ENCODE data around the gene CEP89. TPM values are rescaled to one million over a fixed set of nuclear protein-coding genes. Genes with fewer than 3 reads are reported as not detected.
A peak's percentile ranks its signal among the peaks of the same experiment; 100 is the strongest.
"Not testable (repeated sequence)": the region's sequence is repeated elsewhere in the genome, so short reads cannot be mapped to it uniquely, and the experiment has no call there.

Gene CEP89
- total RNA-seq, 1 experiment from 2014 or later = 14.5 TPM

DNA sequence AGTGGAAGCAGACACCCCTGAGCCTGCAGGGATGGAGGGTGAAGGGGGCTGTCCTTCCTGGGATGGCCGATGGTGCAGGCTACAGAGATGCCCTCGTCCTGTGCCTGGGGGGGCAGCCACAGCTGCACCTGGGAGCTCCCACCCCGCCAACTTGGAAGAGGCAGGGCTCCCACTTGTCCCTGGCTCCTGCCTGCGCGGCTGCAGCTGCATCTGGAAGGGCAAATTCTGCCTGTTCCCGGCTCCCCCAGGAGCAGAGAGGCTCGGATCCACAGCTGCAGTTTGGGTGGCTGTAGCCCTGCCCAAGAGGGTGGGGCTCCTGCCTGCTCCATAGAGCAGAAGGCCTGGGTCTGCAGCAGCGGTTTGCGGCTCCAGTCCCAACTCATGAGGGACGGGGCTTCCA, 2.2 kb downstream of the CEP89 start:
- no peaks in the 10 kb centered on the region for H3K36me3 ChIP-seq (ENCODE audit: control insufficient read depth, insufficient read depth, low read length)
- no peak overlapping the region for H3K4me3 ChIP-seq (ENCODE audit: low read depth, low read length)
- H3K27me3 Mint-ChIP-seq (ENCODE audit: insufficient read depth, unreplicated experiment) = no peaks in the 10 kb centered on the region
- no peak for DNase-seq
- intact Hi-C loops (cut with micrococcal nuclease; ENCODE audit: unreplicated experiment) = no loop called here
- ChIA-PET POLR2A (no interaction called here), CTCF (interaction anchor here (0.5 kb wide), 1 partner anchor 282 kb away, joined by 4 read pairs; no protein-coding TSS in a partner anchor)
- H3K36me3 Mint-ChIP-seq (ENCODE audit: insufficient read depth, unreplicated experiment) = peaks cover 36% of the 10 kb centered on the region
- BruUV-seq (replicated peaks) = no TSS peak
- no peaks in the 10 kb centered on the region for H3K27me3 ChIP-seq (replicated peaks; ENCODE audit: control insufficient read depth, insufficient read depth, low read length)
- no peak overlapping the region for H3K4me3 Mint-ChIP-seq (ENCODE audit: unreplicated experiment)
- no peaks in the 10 kb centered on the region for H3K9me3 ChIP-seq
- H3K9me3 Mint-ChIP-seq (ENCODE audit: unreplicated experiment) = no peaks in the 10 kb centered on the region
- H3K27ac Mint-ChIP-seq (ENCODE audit: unreplicated experiment) = no peak overlapping the region
- TF ChIP-seq, protein P1, sequence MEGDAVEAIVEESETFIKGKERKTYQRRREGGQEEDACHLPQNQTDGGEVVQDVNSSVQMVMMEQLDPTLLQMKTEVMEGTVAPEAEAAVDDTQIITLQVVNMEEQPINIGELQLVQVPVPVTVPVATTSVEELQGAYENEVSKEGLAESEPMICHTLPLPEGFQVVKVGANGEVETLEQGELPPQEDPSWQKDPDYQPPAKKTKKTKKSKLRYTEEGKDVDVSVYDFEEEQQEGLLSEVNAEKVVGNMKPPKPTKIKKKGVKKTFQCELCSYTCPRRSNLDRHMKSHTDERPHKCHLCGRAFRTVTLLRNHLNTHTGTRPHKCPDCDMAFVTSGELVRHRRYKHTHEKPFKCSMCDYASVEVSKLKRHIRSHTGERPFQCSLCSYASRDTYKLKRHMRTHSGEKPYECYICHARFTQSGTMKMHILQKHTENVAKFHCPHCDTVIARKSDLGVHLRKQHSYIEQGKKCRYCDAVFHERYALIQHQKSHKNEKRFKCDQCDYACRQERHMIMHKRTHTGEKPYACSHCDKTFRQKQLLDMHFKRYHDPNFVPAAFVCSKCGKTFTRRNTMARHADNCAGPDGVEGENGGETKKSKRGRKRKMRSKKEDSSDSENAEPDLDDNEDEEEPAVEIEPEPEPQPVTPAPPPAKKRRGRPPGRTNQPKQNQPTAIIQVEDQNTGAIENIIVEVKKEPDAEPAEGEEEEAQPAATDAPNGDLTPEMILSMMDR (IDR thresholded peaks at IDR 0.05; ENCODE audit: insufficient read depth in 1 of 2, low read depth in 1 of 2, low read length in 1 of 2, severe bottlenecking in 1 of 2, unreplicated experiment in 1 of 2) = no peak
- H3K4me1 Mint-ChIP-seq (ENCODE audit: low read depth, unreplicated experiment) = no peaks in the 10 kb centered on the region
- H3K4me1 ChIP-seq = no peaks in the 10 kb centered on the region; the same call in 1 of the 2 replicates

DNA sequence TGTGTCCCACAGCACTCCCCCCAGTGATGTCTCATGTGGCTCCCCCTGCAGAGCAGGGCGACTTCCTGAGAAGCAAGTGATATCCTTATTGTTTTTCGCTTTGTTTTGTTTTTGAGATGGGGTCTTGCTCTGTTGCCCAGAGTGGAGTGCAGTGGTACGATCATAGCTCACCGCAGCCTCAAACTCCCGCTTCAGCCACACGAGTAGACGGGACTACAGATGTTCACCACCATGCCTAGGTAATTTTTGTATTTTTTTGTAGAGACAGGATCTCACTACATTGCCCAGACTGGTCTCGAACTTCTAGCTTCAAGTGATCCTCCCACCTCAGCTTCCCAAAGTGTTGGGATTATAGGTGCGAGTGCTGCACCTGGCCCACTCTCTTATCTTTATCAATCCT, 5.0 kb downstream of the CEP89 start:
- H3K9me3 Mint-ChIP-seq (ENCODE audit: unreplicated experiment) = no peaks in the 10 kb centered on the region
- peaks cover 9% of the 10 kb centered on the region for H3K36me3 Mint-ChIP-seq (ENCODE audit: insufficient read depth, unreplicated experiment)
- no peaks in the 10 kb centered on the region for H3K27me3 Mint-ChIP-seq (ENCODE audit: insufficient read depth, unreplicated experiment)
- no peaks in the 10 kb centered on the region for H3K27me3 ChIP-seq (replicated peaks; ENCODE audit: control insufficient read depth, insufficient read depth, low read length)
- no peak overlapping the region for H3K4me3 Mint-ChIP-seq (ENCODE audit: unreplicated experiment)
- H3K27ac Mint-ChIP-seq (ENCODE audit: unreplicated experiment) = no peak overlapping the region
- H3K4me3 ChIP-seq (ENCODE audit: low read depth, low read length) = no peak overlapping the region
- no peaks in the 10 kb centered on the region for H3K4me1 Mint-ChIP-seq (ENCODE audit: low read depth, unreplicated experiment)
- CTCF ChIA-PET = no interaction called here
- H3K36me3 ChIP-seq (ENCODE audit: control insufficient read depth, insufficient read depth, low read length) = no peaks in the 10 kb centered on the region
- TF ChIP-seq, protein P1 (IDR thresholded peaks at IDR 0.05; ENCODE audit: insufficient read depth in 1 of 2, low read depth in 1 of 2, low read length in 1 of 2, severe bottlenecking in 1 of 2, unreplicated experiment in 1 of 2) = no peak
- no peak for DNase-seq
- no peaks in the 10 kb centered on the region; the same call in 1 of the 2 replicates for H3K4me1 ChIP-seq
- intact Hi-C loops (cut with micrococcal nuclease; ENCODE audit: unreplicated experiment) = no loop called here
- no peaks in the 10 kb centered on the region for H3K9me3 ChIP-seq
- no TSS peak for BruUV-seq (replicated peaks)
- POLR2A ChIA-PET = no interaction called here

DNA sequence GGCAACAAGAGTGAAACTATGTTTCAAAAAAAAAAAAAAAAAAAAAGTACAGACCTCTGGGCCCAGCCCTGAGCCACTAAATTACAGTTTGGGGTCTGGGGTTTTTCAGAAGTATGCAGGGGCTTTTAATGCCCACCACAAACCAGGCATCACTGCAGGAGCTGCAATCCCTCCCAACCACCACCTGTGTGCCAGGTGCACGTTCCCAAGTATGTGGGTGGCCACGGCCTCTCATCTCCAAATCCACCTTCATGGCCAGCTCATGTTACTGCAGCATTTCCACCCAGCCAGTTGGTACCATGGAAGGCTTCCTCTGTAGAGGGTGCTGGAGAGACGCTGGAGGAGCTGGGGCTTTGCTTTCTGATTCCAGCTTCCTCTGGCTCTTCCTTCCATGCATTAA, 26.5 kb downstream of the CEP89 start:
- no peak overlapping the region for H3K27ac Mint-ChIP-seq (ENCODE audit: unreplicated experiment)
- CTCF ChIA-PET = interaction anchor here (0.7 kb wide), 1 partner anchor 17 kb away, joined by 3 read pairs; no protein-coding TSS in a partner anchor
- peaks cover 28% of the 10 kb centered on the region for H3K36me3 Mint-ChIP-seq (ENCODE audit: insufficient read depth, unreplicated experiment)

DNA sequence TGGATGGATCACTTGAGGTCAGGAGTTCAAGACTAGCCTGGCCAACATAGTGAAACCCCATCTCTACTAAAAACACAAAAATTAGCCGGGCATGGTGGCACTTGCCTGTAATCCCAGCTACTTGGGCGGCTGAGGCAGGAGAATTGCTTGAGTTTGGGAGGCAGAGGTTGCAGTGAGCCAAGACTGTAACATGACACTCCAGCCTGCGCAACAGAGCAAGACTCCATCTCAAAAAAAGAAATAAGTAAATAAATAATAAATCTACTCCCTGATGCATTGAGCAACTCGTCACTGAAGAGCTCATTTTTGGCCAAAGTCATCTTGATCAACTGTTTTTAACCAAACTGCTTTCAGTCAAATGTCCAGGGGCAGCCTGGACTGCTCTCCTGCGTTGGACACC, 30.5 kb downstream of the CEP89 start:
- CTCF ChIA-PET; POLR2A ChIA-PET; H3K4me3 Mint-ChIP-seq (ENCODE audit: unreplicated experiment); H3K4me1 ChIP-seq; H3K27me3 Mint-ChIP-seq (ENCODE audit: insufficient read depth, unreplicated experiment); H3K27me3 ChIP-seq (replicated peaks; ENCODE audit: control insufficient read depth, insufficient read depth, low read length); H3K4me1 Mint-ChIP-seq (ENCODE audit: low read depth, unreplicated experiment); H3K4me3 ChIP-seq (ENCODE audit: low read depth, low read length); intact Hi-C loops (cut with micrococcal nuclease; ENCODE audit: unreplicated experiment); DNase-seq; BruUV-seq (replicated peaks); H3K9me3 Mint-ChIP-seq (ENCODE audit: unreplicated experiment); H3K36me3 Mint-ChIP-seq (ENCODE audit: insufficient read depth, unreplicated experiment); H3K36me3 ChIP-seq (ENCODE audit: control insufficient read depth, insufficient read depth, low read length); H3K9me3 ChIP-seq: not testable (repeated sequence)
- H3K27ac Mint-ChIP-seq (ENCODE audit: unreplicated experiment) = peak overlapping the region; percentile 60

More for the DNA sequence above, 26.5 kb downstream of the CEP89 start:
- Histone ChIP-seq H3K4me1 (no peaks in the 10 kb centered on the region), H3K27me3 (replicated peaks; ENCODE audit: control insufficient read depth, insufficient read depth, low read length) (no peaks in the 10 kb centered on the region), H3K4me3 (ENCODE audit: low read depth, low read length) (no peak overlapping the region), H3K36me3 (ENCODE audit: control insufficient read depth, insufficient read depth, low read length) (no peaks in the 10 kb centered on the region), H3K9me3 (no peaks in the 10 kb centered on the region)
- no peaks in the 10 kb centered on the region for H3K4me1 Mint-ChIP-seq (ENCODE audit: low read depth, unreplicated experiment)
- no peaks in the 10 kb centered on the region for H3K9me3 Mint-ChIP-seq (ENCODE audit: unreplicated experiment)
- no peak for DNase-seq
- H3K27me3 Mint-ChIP-seq (ENCODE audit: insufficient read depth, unreplicated experiment) = no peaks in the 10 kb centered on the region
- TF ChIP-seq, protein P1 (IDR thresholded peaks at IDR 0.05; ENCODE audit: insufficient read depth in 1 of 2, low read depth in 1 of 2, low read length in 1 of 2, severe bottlenecking in 1 of 2, unreplicated experiment in 1 of 2) = no peak
- intact Hi-C loops (cut with micrococcal nuclease; ENCODE audit: unreplicated experiment) = no loop called here
- H3K4me3 Mint-ChIP-seq (ENCODE audit: unreplicated experiment) = no peak overlapping the region
- POLR2A ChIA-PET = no interaction called here
- no TSS peak for BruUV-seq (replicated peaks)

Data from Caco-2 (cell line).